HepG2 (cell line): ENCODE data around the gene TMEM86B. TPM values are rescaled to one million over a fixed set of nuclear protein-coding genes. Genes with fewer than 3 reads are reported as not detected.
A peak's percentile ranks its signal among the peaks of the same experiment; 100 is the strongest.

ENCODE experiments used
- ADNP ChIP-seq: sonication (generic); formaldehyde crosslinking; IDR thresholded peaks from 2 replicates; pipeline ENCODE4 v1.4.0; 2020; ENCODE audit warnings: missing genetic modification reagents
- FOXC1 ChIP-seq: sonication (generic); formaldehyde crosslinking; IDR thresholded peaks from 2 replicates; pipeline ENCODE4 v1.8.0; 2022; ENCODE audit warnings: mild to moderate bottlenecking, missing genetic modification reagents, borderline replicate concordance
- GTF3A ChIP-seq: sonication (generic); formaldehyde crosslinking; conservative IDR thresholded peaks from 2 replicates; pipeline ENCODE4 v1.4.0; 2020; ENCODE audit warnings: mild to moderate bottlenecking, missing genetic modification reagents
- IKZF4 ChIP-seq: sonication (generic); formaldehyde crosslinking; IDR thresholded peaks from 2 replicates; pipeline ENCODE4 v1.5.1; 2020; ENCODE audit warnings: borderline replicate concordance, mild to moderate bottlenecking, low read depth, missing genetic modification reagents; ENCODE audit errors: not compliant biosample characterization
- KAT8 ChIP-seq: IDR thresholded peaks from 2 replicates; pipeline ENCODE4 v1.6.1; 2016; ENCODE audit warnings: missing genetic modification reagents, missing compliant biosample characterization
- LCORL ChIP-seq, 2 experiments: fragments of 450-650 bp in 1 of 2; sonication (generic) in 1 of 2; formaldehyde crosslinking in 1 of 2; IDR thresholded peaks; 2 replicates each; pipeline versions ENCODE4 v1.5.0 to v1.6.1; 2017 to 2020; ENCODE audit warnings: antibody characterized with exemption in 1 of 2, missing genetic modification reagents in 1 of 2
- NCOA1 ChIP-seq: sonication (generic); formaldehyde crosslinking; IDR thresholded peaks from 2 replicates; pipeline ENCODE4 v1.9.0; 2021; ENCODE audit warnings: missing genetic modification reagents
- NCOR1 ChIP-seq: fragments of 200-600 bp; sonication (generic); IDR thresholded peaks from 2 replicates; pipeline ENCODE4 v1.7.0; 2017; ENCODE audit warnings: antibody characterized with exemption, low read length, borderline replicate concordance
- NFE2 ChIP-seq: sonication (generic); formaldehyde crosslinking; IDR thresholded peaks from 2 replicates; pipeline ENCODE4 v1.4.0; 2020; ENCODE audit warnings: missing genetic modification reagents
- POLR2G ChIP-seq: fragments of 200-400 bp; formaldehyde crosslinking; IDR thresholded peaks from 2 replicates; pipeline ENCODE4 v1.6.1; 2018; ENCODE audit warnings: mild to moderate bottlenecking, low read depth, low read length, moderate library complexity
- PTBP1 ChIP-seq: fragments of 200-400 bp; formaldehyde crosslinking; IDR thresholded peaks from 2 replicates; pipeline ENCODE4 v1.6.1; 2018; ENCODE audit warnings: low read length, low read depth; ENCODE audit not compliant: poor library complexity, severe bottlenecking
- SRSF1 ChIP-seq: fragments of 200-400 bp; formaldehyde crosslinking; optimal IDR thresholded peaks from 2 replicates; pipeline ENCODE3; 2017; ENCODE audit warnings: mild to moderate bottlenecking, low read depth, low read length, moderate library complexity
- SRSF9 ChIP-seq: fragments of 200-400 bp; formaldehyde crosslinking; IDR thresholded peaks from 2 replicates; pipeline ENCODE4 v1.6.1; 2018; ENCODE audit warnings: borderline replicate concordance, mild to moderate bottlenecking, low read depth, low read length; ENCODE audit not compliant: insufficient read depth, poor library complexity, severe bottlenecking
- WIZ ChIP-seq: sonication (generic); formaldehyde crosslinking; IDR thresholded peaks from 2 replicates; pipeline ENCODE4 v1.5.1; 2020; ENCODE audit warnings: mild to moderate bottlenecking, missing genetic modification reagents
- ZEB1 ChIP-seq: IDR thresholded peaks from 2 replicates; pipeline ENCODE4 v1.6.1; 2012; ENCODE audit warnings: mild to moderate bottlenecking, low read depth, inconsistent platforms; ENCODE audit not compliant: insufficient replicate concordance
- ZNF256 ChIP-seq: sonication (generic); formaldehyde crosslinking; conservative IDR thresholded peaks from 2 replicates; pipeline ENCODE4 v1.4.0; 2020; ENCODE audit warnings: missing genetic modification reagents
- ZNF329 ChIP-seq: sonication (generic); formaldehyde crosslinking; IDR thresholded peaks from 2 replicates; pipeline ENCODE4 v1.9.0; 2021; ENCODE audit warnings: low read depth, mild to moderate bottlenecking, missing genetic modification reagents
- ZNF362 ChIP-seq: sonication (generic); formaldehyde crosslinking; IDR thresholded peaks from 2 replicates; pipeline ENCODE4 v1.4.0; 2020; ENCODE audit warnings: missing genetic modification reagents, mild to moderate bottlenecking, borderline replicate concordance
- ZNF367 ChIP-seq: sonication (generic); formaldehyde crosslinking; IDR thresholded peaks from 2 replicates; pipeline ENCODE4 v1.4.0; 2020; ENCODE audit warnings: missing genetic modification reagents, borderline replicate concordance
- ZNF614 ChIP-seq: IDR thresholded peaks from 2 replicates; pipeline ENCODE4 v1.6.1; 2018; ENCODE audit warnings: missing biosample characterization, missing genetic modification reagents, inconsistent platforms, borderline replicate concordance
- ZSCAN25 ChIP-seq: sonication (generic); formaldehyde crosslinking; IDR thresholded peaks from 2 replicates; pipeline ENCODE4 v1.8.0; 2022; ENCODE audit warnings: mild to moderate bottlenecking, missing genetic modification reagents
- polyA plus RNA-seq, 8 experiments: library from polyadenylated mRNA; depleted of rRNA in 3 of 8; stranded (reverse) in 7 of 8; unstranded in 1 of 8; fragments of >200 nt; fragmentation: Illumina TruSeq in 4 of 8; extraction: Trizol in 4 of 8; gene quantifications; 2 replicates each; pipeline versions ENCODE4 v1.2.1 to v1.2.3, GENCODE V29; 2011 to 2016; ENCODE audit warnings: low read depth in 4 of 8, missing spikeins in 1 of 8, mixed read lengths in 1 of 8; ENCODE audit not compliant: insufficient read depth in 1 of 8
- total RNA-seq, 5 experiments: library from RNA; depleted of rRNA; stranded (reverse); fragments of >200 nt; fragmentation: Illumina TruSeq; extraction: Trizol; gene quantifications; 2 replicates each; pipeline ENCODE4 v1.2.3, GENCODE V29; 2016; ENCODE audit warnings: low read depth in 1 of 5
- TF ChIP-seq, protein P1 (sequence below): sonication (generic); formaldehyde crosslinking; IDR thresholded peaks from 2 replicates; pipeline ENCODE4 v1.5.0; 2020; ENCODE audit warnings: missing genetic modification reagents, mild to moderate bottlenecking, borderline replicate concordance
- TF ChIP-seq, protein P2 (sequence below), 2 experiments: sonication (generic) in 1 of 2; formaldehyde crosslinking in 1 of 2; IDR thresholded peaks; 2 replicates each; pipeline versions ENCODE4 v1.4.0 to v1.6.1; 2018 to 2020; ENCODE audit warnings: missing genetic modification reagents in 2 of 2, borderline replicate concordance in 1 of 2, low read depth in 1 of 2, mild to moderate bottlenecking in 1 of 2, missing biosample characterization in 1 of 2
- TF ChIP-seq, protein P3 (sequence below): sonication (generic); formaldehyde crosslinking; IDR thresholded peaks from 2 replicates; pipeline ENCODE4 v1.5.1; 2020; ENCODE audit warnings: mild to moderate bottlenecking, missing genetic modification reagents, moderate library complexity

Gene TMEM86B
- total and polyA plus RNA-seq, 2 of the 13 experiments (the other 11 are each of a cell fraction or from before 2014, with no cell fraction given): 7.7 to 9.6 TPM

- TF ChIP-seq, protein P1, sequence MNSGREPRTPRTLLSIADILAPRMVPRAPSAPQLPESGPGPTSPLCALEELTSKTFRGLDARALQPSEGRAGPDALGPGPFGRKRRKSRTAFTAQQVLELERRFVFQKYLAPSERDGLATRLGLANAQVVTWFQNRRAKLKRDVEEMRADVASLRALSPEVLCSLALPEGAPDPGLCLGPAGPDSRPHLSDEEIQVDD (CRISPR knock-in tag): no peak; the same call in 1 of the 2 replicates
- TF ChIP-seq IKZF4 (peak; percentile 59), ZEB1 (no peak), NCOA1 (peak; percentile 67; the same call in 1 of the 2 replicates), KAT8 (CRISPR knock-in tag) (peak; percentile 24; the same call in 1 of the 2 replicates), ADNP (CRISPR knock-in tag) (no peak), ZNF614 (CRISPR knock-in tag) (peak; percentile 20; the same call in 1 of the 2 replicates), PTBP1 (peak; percentile 70), ZNF367 (CRISPR knock-in tag) (no peak), LCORL (IDR thresholded peaks at IDR 0.05) (no peak), LCORL (CRISPR knock-in tag; IDR thresholded peaks at IDR 0.05) (peak; percentile 50; the same call in 1 of the 2 replicates), ZNF256 (CRISPR knock-in tag) (no peak), WIZ (no peak; the same call in 1 of the 2 replicates), ZSCAN25 (CRISPR knock-in tag) (peak; percentile 78; the same call in 1 of the 2 replicates), NFE2 (no peak), ZNF362 (CRISPR knock-in tag) (no peak), GTF3A (CRISPR knock-in tag) (no peak), FOXC1 (peak; percentile 93), ZNF329 (CRISPR knock-in tag) (no peak; the same call in 1 of the 2 replicates), SRSF1 (peak; percentile 79), POLR2G (peak; percentile 93), NCOR1 (0 out of 2 replicates have a peak, but pooled peaks have one; percentile 51), SRSF9 (no peak)
- TF ChIP-seq, protein P2, sequence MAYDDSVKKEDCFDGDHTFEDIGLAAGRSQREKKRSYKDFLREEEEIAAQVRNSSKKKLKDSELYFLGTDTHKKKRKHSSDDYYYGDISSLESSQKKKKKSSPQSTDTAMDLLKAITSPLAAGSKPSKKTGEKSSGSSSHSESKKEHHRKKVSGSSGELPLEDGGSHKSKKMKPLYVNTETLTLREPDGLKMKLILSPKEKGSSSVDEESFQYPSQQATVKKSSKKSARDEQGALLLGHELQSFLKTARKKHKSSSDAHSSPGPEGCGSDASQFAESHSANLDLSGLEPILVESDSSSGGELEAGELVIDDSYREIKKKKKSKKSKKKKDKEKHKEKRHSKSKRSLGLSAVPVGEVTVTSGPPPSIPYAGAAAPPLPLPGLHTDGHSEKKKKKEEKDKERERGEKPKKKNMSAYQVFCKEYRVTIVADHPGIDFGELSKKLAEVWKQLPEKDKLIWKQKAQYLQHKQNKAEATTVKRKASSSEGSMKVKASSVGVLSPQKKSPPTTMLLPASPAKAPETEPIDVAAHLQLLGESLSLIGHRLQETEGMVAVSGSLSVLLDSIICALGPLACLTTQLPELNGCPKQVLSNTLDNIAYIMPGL (CRISPR knock-in tag; IDR thresholded peaks at IDR 0.05; ENCODE audit: borderline replicate concordance in 1 of 2, low read depth in 1 of 2): peak; percentile 4 to 63; a peak in 3 of 4 replicates
- TF ChIP-seq, protein P3, sequence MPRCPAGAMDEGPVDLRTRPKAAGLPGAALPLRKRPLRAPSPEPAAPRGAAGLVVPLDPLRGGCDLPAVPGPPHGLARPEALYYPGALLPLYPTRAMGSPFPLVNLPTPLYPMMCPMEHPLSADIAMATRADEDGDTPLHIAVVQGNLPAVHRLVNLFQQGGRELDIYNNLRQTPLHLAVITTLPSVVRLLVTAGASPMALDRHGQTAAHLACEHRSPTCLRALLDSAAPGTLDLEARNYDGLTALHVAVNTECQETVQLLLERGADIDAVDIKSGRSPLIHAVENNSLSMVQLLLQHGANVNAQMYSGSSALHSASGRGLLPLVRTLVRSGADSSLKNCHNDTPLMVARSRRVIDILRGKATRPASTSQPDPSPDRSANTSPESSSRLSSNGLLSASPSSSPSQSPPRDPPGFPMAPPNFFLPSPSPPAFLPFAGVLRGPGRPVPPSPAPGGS (CRISPR knock-in tag): peak; percentile 74
These were observed 21.7 kb downstream of the TMEM86B start (continued) for GRCh38 chr19:55206664-55207500.
